Upper lobe of left lung (tissue), 6 donors: ENCODE data around the gene OR56A3. TPM values are rescaled to one million over a fixed set of nuclear protein-coding genes. Genes with fewer than 3 reads are reported as not detected.

Experiments
- ATAC-seq, 2 donors: fragments of 200-7000 bp; cut with Tn5 transposase; one replicate each; pipeline ENCODE4 v1.9.1; 2022; ENCODE audit warnings: mild to moderate bottlenecking in 2 of 2, moderate library complexity in 2 of 2; ENCODE audit not compliant: low FRiP score in 2 of 2
- DNase-seq, 2 donors: peaks; one replicate each; pipeline ENCODE4 v3.0.0-alpha.2; 2019 to 2020
- H3K27ac ChIP-seq, 4 donors: fragments of 200-600 bp; sonication (generic); one replicate each; pipeline ENCODE4 v1.5.1; 2016 to 2019
- H3K27me3 ChIP-seq, 4 donors: fragments of 200-600 bp; sonication (generic); one replicate each; pipeline ENCODE4 v1.5.1; 2017 to 2019
- H3K36me3 ChIP-seq, 4 donors: fragments of 200-600 bp; sonication (generic); one replicate each; pipeline ENCODE4 v1.5.1; 2016 to 2019
- H3K4me1 ChIP-seq, 4 donors: fragments of 200-600 bp; sonication (generic); one replicate each; pipeline ENCODE4 v1.5.1; 2018 to 2019
- H3K4me3 ChIP-seq, 4 donors: fragments of 200-600 bp; sonication (generic); one replicate each; pipeline ENCODE4 v1.5.1; 2017 to 2019; ENCODE audit warnings: mild to moderate bottlenecking in 2 of 4, moderate library complexity in 1 of 4
- H3K9me3 ChIP-seq, 4 donors: fragments of 200-600 bp; sonication (generic); one replicate each; pipeline ENCODE4 v1.5.1; 2018 to 2019
- EP300 ChIP-seq, 4 donors: sonication (generic); formaldehyde crosslinking; IDR thresholded peaks; one replicate each; pipeline ENCODE4 v1.5.1; 2017; ENCODE audit warnings: antibody characterized with exemption in 4 of 4, control low read depth in 2 of 4
- POLR2A ChIP-seq, 4 donors: fragments of 450-650 bp; IDR thresholded peaks; one replicate each; pipeline ENCODE4 v1.5.1; 2016 to 2017; ENCODE audit warnings: antibody characterized with exemption in 4 of 4, mild to moderate bottlenecking in 2 of 4
- POLR2AphosphoS5 ChIP-seq, 2 donors: sonication (generic); formaldehyde crosslinking; IDR thresholded peaks; one replicate each; pipeline ENCODE4 v1.5.1; 2017; ENCODE audit warnings: antibody characterized with exemption in 2 of 2
- WGBS, 2 donors: methylation state at CpG; one replicate each; pipeline ENCODE4 v1.1.5; 2017 to 2018; 5-methylcytosine and 5-hydroxymethylcytosine counted together
- total RNA-seq, 6 donors: library from RNA; depleted of rRNA in 4 of 6; stranded (reverse); fragments of >200 nt in 4 of 6; gene quantifications; one replicate each; pipeline versions ENCODE4 v1.1.0 to v1.2.1, GENCODE V29; 2016 to 2021
- TF ChIP-seq, protein P1 (sequence below), 6 experiments: fragments of 450-650 bp in 4 of 6; fragments of 200-600 bp in 2 of 6; sonication (generic) in 2 of 6; IDR thresholded peaks; one replicate each; pipeline ENCODE4 v1.5.1; 2016 to 2019; ENCODE audit warnings: antibody characterized with exemption in 6 of 6
- donor health status: DM: no; HTN: no; CAD: no; lungs with moderate emphysema.
- donor health status: DM: no; HTN: yes; CAD: no; lungs with severe emphysema.

OR56A3 gene
- total RNA-seq, 6 donors from 2014 or later: not detected

GRCh38 chr11:5923427-5923776 is 18.6 kb upstream of the OR56A3 start:
- H3K36me3 ChIP-seq: no peaks in the 10 kb centered on the region
- ATAC-seq (no peak), DNase-seq (no peak)
- H3K27ac ChIP-seq: no peak overlapping the region
- no peaks in the 10 kb centered on the region for H3K4me1 ChIP-seq
- H3K27me3 ChIP-seq: no peaks in the 10 kb centered on the region
- peaks cover 0 to 2% (median 0%) of the 10 kb centered on the region in 4 donors for H3K9me3 ChIP-seq
- no peak overlapping the region for H3K4me3 ChIP-seq
- TF ChIP-seq, protein P1, sequence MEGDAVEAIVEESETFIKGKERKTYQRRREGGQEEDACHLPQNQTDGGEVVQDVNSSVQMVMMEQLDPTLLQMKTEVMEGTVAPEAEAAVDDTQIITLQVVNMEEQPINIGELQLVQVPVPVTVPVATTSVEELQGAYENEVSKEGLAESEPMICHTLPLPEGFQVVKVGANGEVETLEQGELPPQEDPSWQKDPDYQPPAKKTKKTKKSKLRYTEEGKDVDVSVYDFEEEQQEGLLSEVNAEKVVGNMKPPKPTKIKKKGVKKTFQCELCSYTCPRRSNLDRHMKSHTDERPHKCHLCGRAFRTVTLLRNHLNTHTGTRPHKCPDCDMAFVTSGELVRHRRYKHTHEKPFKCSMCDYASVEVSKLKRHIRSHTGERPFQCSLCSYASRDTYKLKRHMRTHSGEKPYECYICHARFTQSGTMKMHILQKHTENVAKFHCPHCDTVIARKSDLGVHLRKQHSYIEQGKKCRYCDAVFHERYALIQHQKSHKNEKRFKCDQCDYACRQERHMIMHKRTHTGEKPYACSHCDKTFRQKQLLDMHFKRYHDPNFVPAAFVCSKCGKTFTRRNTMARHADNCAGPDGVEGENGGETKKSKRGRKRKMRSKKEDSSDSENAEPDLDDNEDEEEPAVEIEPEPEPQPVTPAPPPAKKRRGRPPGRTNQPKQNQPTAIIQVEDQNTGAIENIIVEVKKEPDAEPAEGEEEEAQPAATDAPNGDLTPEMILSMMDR (IDR thresholded peaks at IDR 0.05): no peak
- TF ChIP-seq POLR2A (IDR thresholded peaks at IDR 0.05) (no peak), EP300 (IDR thresholded peaks at IDR 0.05) (no peak), POLR2AphosphoS5 (IDR thresholded peaks at IDR 0.05) (no peak)

- Histone ChIP-seq H3K27ac (no peak overlapping the region), H3K9me3 (peaks cover 0 to 2% (median 0%) of the 10 kb centered on the region in 4 donors), H3K4me1 (no peaks in the 10 kb centered on the region), H3K27me3 (no peaks in the 10 kb centered on the region), H3K4me3 (no peak overlapping the region), H3K36me3 (no peaks in the 10 kb centered on the region)
- TF ChIP-seq POLR2A (IDR thresholded peaks at IDR 0.05): no peak
- TF ChIP-seq EP300 (IDR thresholded peaks at IDR 0.05): no peak
- TF ChIP-seq POLR2AphosphoS5 (IDR thresholded peaks at IDR 0.05): no peak
- TF ChIP-seq, protein P1 (IDR thresholded peaks at IDR 0.05): no peak
- no peak for DNase-seq
- ATAC-seq: no peak
These were observed 18.3 kb upstream of the OR56A3 start for GRCh38 chr11:5923794-5924193.

GRCh38 chr11:5928271-5928670 is 13.8 kb upstream of the OR56A3 start:
- peaks cover 0 to 2% (median 0%) of the 10 kb centered on the region in 4 donors for H3K9me3 ChIP-seq

GRCh38 chr11:5928811-5929210 is 13.2 kb upstream of the OR56A3 start:
- no peak for DNase-seq

More at GRCh38 chr11:5928271-5928670, 13.8 kb upstream of the OR56A3 start:
- no peak overlapping the region for H3K4me3 ChIP-seq
- DNase-seq (no peak), ATAC-seq (no peak)
- TF ChIP-seq POLR2A (IDR thresholded peaks at IDR 0.05) (no peak), POLR2AphosphoS5 (IDR thresholded peaks at IDR 0.05) (no peak), EP300 (IDR thresholded peaks at IDR 0.05) (no peak)
- TF ChIP-seq, protein P1 (IDR thresholded peaks at IDR 0.05): no peak
- H3K4me1 ChIP-seq: no peaks in the 10 kb centered on the region
- H3K36me3 ChIP-seq: no peaks in the 10 kb centered on the region
- H3K27ac ChIP-seq: no peak overlapping the region
- no peaks in the 10 kb centered on the region for H3K27me3 ChIP-seq
- WGBS, 2 donors: 94 to 96% methylated on average over 17 of the region's 17 CpGs

More at GRCh38 chr11:5928811-5929210, 13.2 kb upstream of the OR56A3 start:
- ATAC-seq: no peak
- no peaks in the 10 kb centered on the region for H3K4me1 ChIP-seq
- H3K4me3 ChIP-seq: no peak overlapping the region
- WGBS, 2 donors: 83 to 91% methylated on average over 7 to 15 of the region's 15 CpGs
- no peak for TF ChIP-seq EP300 (IDR thresholded peaks at IDR 0.05)
- TF ChIP-seq POLR2AphosphoS5 (IDR thresholded peaks at IDR 0.05): no peak
- TF ChIP-seq POLR2A (IDR thresholded peaks at IDR 0.05): no peak
- TF ChIP-seq, protein P1 (IDR thresholded peaks at IDR 0.05): no peak
- H3K27ac ChIP-seq: no peak overlapping the region
- H3K9me3 ChIP-seq: peaks cover 0 to 2% (median 0%) of the 10 kb centered on the region in 4 donors
- H3K36me3 ChIP-seq: no peaks in the 10 kb centered on the region
- H3K27me3 ChIP-seq: no peaks in the 10 kb centered on the region
